WTC11 (cell line): ENCODE measurements around the gene GGA1. TPM values are rescaled to one million over a fixed set of nuclear protein-coding genes. Genes with fewer than 3 reads are reported as not detected.

Experiments used
- ATAC-seq: fragments of 200-7000 bp; cut with Tn5 transposase; 2 replicates; pipeline ENCODE4 v1.10.0; 2021; ENCODE audit warnings: mild to moderate bottlenecking, moderate library complexity
- CTCF ChIA-PET: fragments of 300-600 bp; sonication (Branson Sonifier 250); formaldehyde crosslinking; loops from one replicate; lab custom pipeline; 2021; ENCODE audit warnings: antibody characterized with exemption; lab: Charles Lee
- POLR2A ChIA-PET: fragments of 350-600 bp; sonication (Branson Sonifier 250); formaldehyde crosslinking; loops from one replicate; lab custom pipeline; 2021; ENCODE audit warnings: antibody characterized with exemption; lab: Charles Lee
- DNase-seq: peaks from one replicate; pipeline ENCODE4 v3.0.0; 2021; ENCODE audit warnings: low spot score
- H3K27ac Mint-ChIP-seq: 2 replicates; pipeline ENCODE4 v1.8.0; 2021; ENCODE audit warnings: mixed read lengths
- H3K27me3 Mint-ChIP-seq: 2 replicates; pipeline ENCODE4 v1.8.0; 2021; ENCODE audit warnings: low read depth, mild to moderate bottlenecking, moderate library complexity, mixed read lengths
- H3K36me3 Mint-ChIP-seq: 2 replicates; pipeline ENCODE4 v1.8.0; 2021; ENCODE audit warnings: mixed read lengths
- H3K4me1 Mint-ChIP-seq: 2 replicates; pipeline ENCODE4 v1.8.0; 2022; ENCODE audit warnings: mixed read lengths
- H3K4me3 Mint-ChIP-seq: 2 replicates; pipeline ENCODE4 v1.8.0; 2021; ENCODE audit warnings: mild to moderate bottlenecking, moderate library complexity, mixed read lengths
- H3K9me3 Mint-ChIP-seq: 2 replicates; pipeline ENCODE4 v1.8.0; 2021; ENCODE audit warnings: mixed read lengths
- ARID4B ChIP-seq: sonication (generic); formaldehyde crosslinking; IDR thresholded peaks from 2 replicates; pipeline ENCODE4 v1.8.0; 2023; ENCODE audit warnings: missing genetic modification reagents, mild to moderate bottlenecking, borderline replicate concordance
- ATF6 ChIP-seq: sonication (generic); formaldehyde crosslinking; IDR thresholded peaks from 2 replicates; pipeline ENCODE4 v1.8.1; 2023; ENCODE audit warnings: mild to moderate bottlenecking, missing genetic modification reagents
- CREB1 ChIP-seq: sonication (generic); formaldehyde crosslinking; IDR thresholded peaks from 2 replicates; pipeline ENCODE4 v1.8.0; 2023; ENCODE audit warnings: mild to moderate bottlenecking, missing genetic modification reagents
- EMX1 ChIP-seq: fragments of 250-450 bp; sonication (Bioruptor Pico); IDR thresholded peaks from 2 replicates; pipeline ENCODE4 v1.8.0; 2021; ENCODE audit warnings: mild to moderate bottlenecking
- GABPB1 ChIP-seq: sonication (generic); formaldehyde crosslinking; IDR thresholded peaks from 2 replicates; pipeline ENCODE4 v1.8.1; 2023; ENCODE audit warnings: mild to moderate bottlenecking, missing genetic modification reagents
- IRF1 ChIP-seq: sonication (generic); formaldehyde crosslinking; IDR thresholded peaks from 2 replicates; pipeline ENCODE4 v1.8.0; 2023; ENCODE audit warnings: missing genetic modification reagents
- NR3C1 ChIP-seq: sonication (generic); formaldehyde crosslinking; conservative IDR thresholded peaks from 2 replicates; pipeline ENCODE4 v1.8.1; 2023; ENCODE audit warnings: low read depth, mild to moderate bottlenecking, missing genetic modification reagents
- PRDM15 ChIP-seq: sonication (generic); formaldehyde crosslinking; IDR thresholded peaks from 2 replicates; pipeline ENCODE4 v1.8.0; 2022; ENCODE audit warnings: missing genetic modification reagents
- ZNF263 ChIP-seq: sonication (generic); formaldehyde crosslinking; IDR thresholded peaks from 2 replicates; pipeline ENCODE4 v1.8.1; 2022; ENCODE audit warnings: low read depth, mild to moderate bottlenecking, moderate library complexity, missing genetic modification reagents
- total RNA-seq: library from RNA; stranded (reverse); gene quantifications from 3 replicates; pipeline ENCODE4 v1.2.3, GENCODE V29; 2021
- TF ChIP-seq, protein P1 (sequence below): fragments of 250-450 bp; sonication (Bioruptor Pico); IDR thresholded peaks from 2 replicates; pipeline ENCODE4 v1.9.0; 2021; ENCODE audit warnings: mild to moderate bottlenecking
- TF ChIP-seq, protein P2 (sequence below): sonication (generic); formaldehyde crosslinking; IDR thresholded peaks from 2 replicates; pipeline ENCODE4 v1.8.1; 2023; ENCODE audit warnings: mild to moderate bottlenecking, missing genetic modification reagents

The GGA1 gene
- total RNA-seq, 1 experiment from 2014 or later = 66.3 TPM

GRCh38 chr22:37647928-37648327 lies 39.3 kb downstream of the GGA1 start (continued):
- TF ChIP-seq ATF6 (CRISPR knock-in tag) (no peak), IRF1 (no peak), NR3C1 (CRISPR knock-in tag) (no peak), GABPB1 (CRISPR knock-in tag) (no peak), CREB1 (CRISPR knock-in tag) (no peak)

DNA sequence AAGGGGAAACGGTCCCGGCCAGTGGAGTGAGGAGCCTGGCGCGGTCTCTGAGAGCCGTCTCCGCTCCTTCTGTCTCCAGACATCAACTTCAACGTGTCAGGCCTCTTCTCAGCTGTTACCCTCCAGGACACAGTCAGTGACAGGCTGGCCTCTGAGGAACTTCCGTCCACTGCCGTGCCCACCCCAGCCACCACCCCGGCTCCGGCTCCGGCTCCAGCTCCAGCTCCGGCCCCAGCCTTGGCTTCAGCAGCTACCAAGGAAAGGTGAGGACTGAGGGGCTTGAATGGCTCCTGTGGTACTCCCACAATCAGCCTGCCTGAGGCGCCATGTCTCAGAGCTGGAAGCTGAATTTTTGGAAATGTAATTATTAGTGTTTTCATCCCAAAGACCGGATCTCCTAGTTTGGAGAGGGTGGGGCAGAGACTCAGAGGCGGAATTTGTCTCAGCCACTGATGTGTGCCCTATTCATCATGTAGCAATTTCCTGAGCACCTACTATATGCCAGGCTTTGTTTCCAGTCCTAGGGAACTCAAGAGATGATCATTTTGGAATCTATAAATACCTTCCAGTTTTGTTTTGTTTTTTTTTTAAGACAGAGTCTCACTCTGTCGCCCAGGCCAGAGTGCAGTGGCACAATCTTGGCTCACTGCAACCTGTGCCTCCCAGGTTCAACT lies 42.0 kb downstream of the GGA1 start:
- Mint-ChIP-seq H3K4me1 (no peaks in the 10 kb centered on the region), H3K9me3 (no peaks in the 10 kb centered on the region), H3K4me3 (no peak overlapping the region), H3K27ac (no peak overlapping the region), H3K36me3 (peaks cover 36% of the 10 kb centered on the region), H3K27me3 (no peaks in the 10 kb centered on the region)
- DNase-seq = no peak
- POLR2A ChIA-PET = no interaction called here
- CTCF ChIA-PET = no interaction called here
- ATAC-seq = no peak
- TF ChIP-seq, protein P1, sequence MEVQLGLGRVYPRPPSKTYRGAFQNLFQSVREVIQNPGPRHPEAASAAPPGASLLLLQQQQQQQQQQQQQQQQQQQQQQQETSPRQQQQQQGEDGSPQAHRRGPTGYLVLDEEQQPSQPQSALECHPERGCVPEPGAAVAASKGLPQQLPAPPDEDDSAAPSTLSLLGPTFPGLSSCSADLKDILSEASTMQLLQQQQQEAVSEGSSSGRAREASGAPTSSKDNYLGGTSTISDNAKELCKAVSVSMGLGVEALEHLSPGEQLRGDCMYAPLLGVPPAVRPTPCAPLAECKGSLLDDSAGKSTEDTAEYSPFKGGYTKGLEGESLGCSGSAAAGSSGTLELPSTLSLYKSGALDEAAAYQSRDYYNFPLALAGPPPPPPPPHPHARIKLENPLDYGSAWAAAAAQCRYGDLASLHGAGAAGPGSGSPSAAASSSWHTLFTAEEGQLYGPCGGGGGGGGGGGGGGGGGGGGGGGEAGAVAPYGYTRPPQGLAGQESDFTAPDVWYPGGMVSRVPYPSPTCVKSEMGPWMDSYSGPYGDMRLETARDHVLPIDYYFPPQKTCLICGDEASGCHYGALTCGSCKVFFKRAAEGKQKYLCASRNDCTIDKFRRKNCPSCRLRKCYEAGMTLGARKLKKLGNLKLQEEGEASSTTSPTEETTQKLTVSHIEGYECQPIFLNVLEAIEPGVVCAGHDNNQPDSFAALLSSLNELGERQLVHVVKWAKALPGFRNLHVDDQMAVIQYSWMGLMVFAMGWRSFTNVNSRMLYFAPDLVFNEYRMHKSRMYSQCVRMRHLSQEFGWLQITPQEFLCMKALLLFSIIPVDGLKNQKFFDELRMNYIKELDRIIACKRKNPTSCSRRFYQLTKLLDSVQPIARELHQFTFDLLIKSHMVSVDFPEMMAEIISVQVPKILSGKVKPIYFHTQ (CRISPR knock-in tag) = no peak
- peak; percentile 28; the same call in 1 of the 2 replicates for TF ChIP-seq PRDM15 (CRISPR knock-in tag)

DNA sequence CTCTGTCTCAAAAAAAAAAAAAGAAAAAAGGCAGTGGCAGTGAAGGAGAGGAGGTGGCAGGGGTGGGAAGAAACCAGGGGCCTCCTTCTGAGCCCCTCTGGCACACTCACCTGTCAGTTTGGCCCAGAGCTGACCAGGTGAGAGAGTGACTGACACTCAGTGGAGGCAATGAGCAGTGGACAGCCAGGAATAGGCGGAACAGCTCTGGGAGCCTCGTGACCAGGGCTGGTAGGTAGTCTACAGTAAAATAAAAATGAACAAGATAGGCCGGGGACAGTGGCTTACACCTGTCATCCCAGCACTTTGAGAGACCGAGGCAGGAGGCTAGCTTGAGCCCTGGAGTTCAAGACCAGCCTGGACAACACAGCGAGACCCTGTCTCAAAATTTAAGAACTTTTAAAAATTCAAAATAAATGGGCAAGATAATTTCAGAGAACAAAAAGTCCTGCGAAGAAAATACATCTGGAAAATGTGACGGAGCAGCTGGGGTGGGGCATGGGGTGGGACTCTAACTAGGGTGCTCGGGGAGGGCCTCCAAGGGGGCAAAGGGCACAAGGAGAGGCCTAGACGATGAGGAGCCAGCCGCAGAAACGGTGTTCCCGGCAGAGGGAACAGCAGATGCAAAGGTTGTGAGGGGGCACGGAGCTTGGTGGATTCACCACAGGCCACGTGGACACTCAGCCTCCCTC lies 46.1 kb downstream of the GGA1 start:
- H3K9me3 Mint-ChIP-seq = no peaks in the 10 kb centered on the region
- POLR2A ChIA-PET = no interaction called here
- TF ChIP-seq ARID4B (CRISPR knock-in tag) (no peak), EMX1 (CRISPR knock-in tag) (no peak), ZNF263 (CRISPR knock-in tag) (no peak), PRDM15 (CRISPR knock-in tag) (no peak)
- TF ChIP-seq, protein P2, sequence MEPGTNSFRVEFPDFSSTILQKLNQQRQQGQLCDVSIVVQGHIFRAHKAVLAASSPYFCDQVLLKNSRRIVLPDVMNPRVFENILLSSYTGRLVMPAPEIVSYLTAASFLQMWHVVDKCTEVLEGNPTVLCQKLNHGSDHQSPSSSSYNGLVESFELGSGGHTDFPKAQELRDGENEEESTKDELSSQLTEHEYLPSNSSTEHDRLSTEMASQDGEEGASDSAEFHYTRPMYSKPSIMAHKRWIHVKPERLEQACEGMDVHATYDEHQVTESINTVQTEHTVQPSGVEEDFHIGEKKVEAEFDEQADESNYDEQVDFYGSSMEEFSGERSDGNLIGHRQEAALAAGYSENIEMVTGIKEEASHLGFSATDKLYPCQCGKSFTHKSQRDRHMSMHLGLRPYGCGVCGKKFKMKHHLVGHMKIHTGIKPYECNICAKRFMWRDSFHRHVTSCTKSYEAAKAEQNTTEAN (CRISPR knock-in tag) = no peak

More for the DNA sequence above, 46.1 kb downstream of the GGA1 start:
- DNase-seq (no peak), ATAC-seq (no peak)
- peaks cover 10% of the 10 kb centered on the region for H3K4me1 Mint-ChIP-seq
- H3K27me3 Mint-ChIP-seq = no peaks in the 10 kb centered on the region
- no peak overlapping the region for H3K27ac Mint-ChIP-seq
- peaks cover 30% of the 10 kb centered on the region for H3K36me3 Mint-ChIP-seq
- H3K4me3 Mint-ChIP-seq = no peak overlapping the region
- CTCF ChIA-PET = interaction anchor here (12.1 kb wide), 1 partner anchor 13 kb away, joined by 161 read pairs; the partner anchor contains the start of gene SH3BP1
